HG03159 (cell line): ENCODE data around the gene TAF15.

ENCODE experiments used
- ATAC-seq: cut with Tn5 transposase; IDR thresholded peaks from one replicate; pipeline ENCODE4 v1.9.1; 2021; ENCODE audit warnings: mild to moderate bottlenecking, moderate library complexity; ENCODE audit not compliant: unreplicated experiment

The TAF15 gene

GRCh38 chr17:35808962-35809854 is at the start of gene TAF15:
TAF15 (plus strand) TSS chr17:35809484; CDS start chr17:35809570, 86 bp downstream.
- ATAC-seq = peak; percentile 88

GRCh38 chr17:35760587-35760986 is 48.7 kb upstream of the TAF15 start, which contains the start of gene C17orf50:
C17orf50 (plus strand) TSS chr17:35760887; CDS start chr17:35760942, 55 bp downstream.
- ATAC-seq = no peak

GRCh38 chr17:35761601-35762000 is 47.7 kb upstream of the TAF15 start:
- ATAC-seq = no peak

GRCh38 chr17:35763767-35764122 is 45.5 kb upstream of the TAF15 start:
- ATAC-seq = no peak

- ATAC-seq = peak; percentile 84
Observed at GRCh38 chr17:35764123-35764991, 44.9 kb upstream of the TAF15 start.

GRCh38 chr17:35765086-35765710 is 44.1 kb upstream of the TAF15 start:
- ATAC-seq = no peak

GRCh38 chr17:35765756-35766488 is 43.4 kb upstream of the TAF15 start:
- no peak for ATAC-seq

- no peak for ATAC-seq
Observed at GRCh38 chr17:35766489-35766877, 42.8 kb upstream of the TAF15 start.

GRCh38 chr17:35766903-35767510 is 42.3 kb upstream of the TAF15 start:
- no peak for ATAC-seq

- no peak for ATAC-seq
Observed at GRCh38 chr17:35768797-35769196, 40.5 kb upstream of the TAF15 start.

- ATAC-seq = no peak
Observed at GRCh38 chr17:35769895-35770486, 39.3 kb upstream of the TAF15 start.

GRCh38 chr17:35773129-35773528 is 36.2 kb upstream of the TAF15 start:
- no peak for ATAC-seq

- ATAC-seq = no peak
Observed at GRCh38 chr17:35773679-35774425, 35.4 kb upstream of the TAF15 start.

- ATAC-seq = no peak
Observed at GRCh38 chr17:35774499-35774898, 34.8 kb upstream of the TAF15 start.

GRCh38 chr17:35775039-35775438 is 34.2 kb upstream of the TAF15 start:
- ATAC-seq = no peak

GRCh38 chr17:35775583-35775982 is 33.7 kb upstream of the TAF15 start:
- no peak for ATAC-seq

- no peak for ATAC-seq
Observed at GRCh38 chr17:35778641-35779196, 30.6 kb upstream of the TAF15 start.

- ATAC-seq = no peak
Observed at GRCh38 chr17:35780950-35781349, 28.3 kb upstream of the TAF15 start.

GRCh38 chr17:35784895-35785294 is 24.4 kb upstream of the TAF15 start:
- no peak for ATAC-seq
